NCI-H128 (cell line): ENCODE data around the gene FSD1.

ENCODE experiments used
- DNase-seq: peaks from one replicate; lab custom pipeline; 2025; ENCODE audit not compliant: unreplicated experiment; lab: John Stamatoyannopoulos, UW

Gene FSD1

GRCh38 chr19:4362101-4362828, 57.9 kb downstream of the FSD1 start:
- no peak for DNase-seq

- DNase-seq: no peak
Observed at GRCh38 chr19:4362831-4363545, 58.6 kb downstream of the FSD1 start.

- no peak for DNase-seq
Observed at GRCh38 chr19:4363571-4364304, 59.3 kb downstream of the FSD1 start.

- DNase-seq: no peak
Observed at GRCh38 chr19:4365341-4365740, 60.9 kb downstream of the FSD1 start.

- no peak for DNase-seq
Observed at GRCh38 chr19:4365791-4366665, 61.6 kb downstream of the FSD1 start.

- no peak for DNase-seq
Observed at GRCh38 chr19:4366666-4367335, 62.4 kb downstream of the FSD1 start.

- DNase-seq: no peak
Observed at GRCh38 chr19:4367336-4367723, 62.9 kb downstream of the FSD1 start.

- no peak for DNase-seq
Observed at GRCh38 chr19:4367781-4368127, 63.4 kb downstream of the FSD1 start.

- no peak for DNase-seq
Observed at GRCh38 chr19:4368128-4368820, 63.9 kb downstream of the FSD1 start.

- no peak for DNase-seq
Observed at GRCh38 chr19:4369109-4369887, 64.9 kb downstream of the FSD1 start.

- DNase-seq: no peak
Observed at GRCh38 chr19:4369888-4370260, 65.5 kb downstream of the FSD1 start.

GRCh38 chr19:4370418-4371041, 66.1 kb downstream of the FSD1 start:
- DNase-seq: no peak

- no peak for DNase-seq
Observed at GRCh38 chr19:4371247-4372164, 67.1 kb downstream of the FSD1 start.

GRCh38 chr19:4372165-4373012, 68.0 kb downstream of the FSD1 start:
- no peak for DNase-seq

- DNase-seq: no peak
Observed at GRCh38 chr19:4373013-4373367, 68.6 kb downstream of the FSD1 start.
